ACHN (cell line): Measurements from ENCODE around the gene LANCL2.

ENCODE experiments used
- DNase-seq: peaks from one replicate; pipeline ENCODE4 v3.0.0-alpha.2; 2015
- in situ Hi-C: cut with HindIII; loops from 2 replicates; pipeline ENCODE4 v1.10.0; 2017; ENCODE audit warnings: low sequenced_read_pairs, low pct_ligation_motif_present, low pct_unique_long_range_greater_than_20kb

LANCL2 gene

GRCh38 chr7:55427342-55427741 is 62.2 kb downstream of the LANCL2 start:
- no peak for DNase-seq
- in situ Hi-C loops, result loop anchor here (10.0 kb wide), 1 partner anchor 143 kb away; no protein-coding TSS in a partner anchor

- DNase-seq, result no peak
- in situ Hi-C loops, result loop anchor here (10.0 kb wide), 1 partner anchor 143 kb away; no protein-coding TSS in a partner anchor
These were observed 62.7 kb downstream of the LANCL2 start for GRCh38 chr7:55427800-55428199.

- DNase-seq, result no peak
- in situ Hi-C loops, result loop anchor here (10.0 kb wide), 1 partner anchor 145 kb away; no protein-coding TSS in a partner anchor
These were observed 64.8 kb downstream of the LANCL2 start for GRCh38 chr7:55429835-55430499.

- in situ Hi-C loops, result no loop called here
- no peak for DNase-seq
These were observed 66.8 kb downstream of the LANCL2 start for GRCh38 chr7:55431898-55432297.

- in situ Hi-C loops, result no loop called here
- DNase-seq, result no peak
These were observed 67.4 kb downstream of the LANCL2 start for GRCh38 chr7:55432506-55432905.

- in situ Hi-C loops, result no loop called here
These were observed 68.0 kb downstream of the LANCL2 start for GRCh38 chr7:55432939-55433784.

GRCh38 chr7:55435466-55435865 is 70.3 kb downstream of the LANCL2 start:
- in situ Hi-C loops, result no loop called here
- no peak for DNase-seq

More at GRCh38 chr7:55432939-55433784, 68.0 kb downstream of the LANCL2 start:
- DNase-seq, result peak; percentile 64

- no peak for DNase-seq
These were observed 71.3 kb downstream of the LANCL2 start for GRCh38 chr7:55436457-55436856.

GRCh38 chr7:55437375-55437774 is 72.2 kb downstream of the LANCL2 start:
- in situ Hi-C loops, result no loop called here

More at GRCh38 chr7:55436457-55436856, 71.3 kb downstream of the LANCL2 start:
- in situ Hi-C loops, result no loop called here

GRCh38 chr7:55438085-55438756 is 73.1 kb downstream of the LANCL2 start:
- in situ Hi-C loops, result no loop called here

More at GRCh38 chr7:55437375-55437774, 72.2 kb downstream of the LANCL2 start:
- no peak for DNase-seq

GRCh38 chr7:55438757-55439525 is 73.8 kb downstream of the LANCL2 start:
- in situ Hi-C loops, result no loop called here
- no peak for DNase-seq

More at GRCh38 chr7:55438085-55438756, 73.1 kb downstream of the LANCL2 start:
- DNase-seq, result no peak

GRCh38 chr7:55439627-55440026 is 74.5 kb downstream of the LANCL2 start:
- in situ Hi-C loops, result no loop called here

GRCh38 chr7:55440040-55440690 is 75.0 kb downstream of the LANCL2 start:
- in situ Hi-C loops, result no loop called here
- no peak for DNase-seq

More at GRCh38 chr7:55439627-55440026, 74.5 kb downstream of the LANCL2 start:
- no peak for DNase-seq

GRCh38 chr7:55441002-55441401 is 75.9 kb downstream of the LANCL2 start:
- DNase-seq, result no peak
- in situ Hi-C loops, result no loop called here

- DNase-seq, result peak; percentile 16
- in situ Hi-C loops, result no loop called here
These were observed 76.8 kb downstream of the LANCL2 start for GRCh38 chr7:55441774-55442522.

- DNase-seq, result no peak
- in situ Hi-C loops, result no loop called here
These were observed 79.6 kb downstream of the LANCL2 start for GRCh38 chr7:55444786-55445185.

- in situ Hi-C loops, result no loop called here
- DNase-seq, result no peak
These were observed 83.4 kb downstream of the LANCL2 start for GRCh38 chr7:55448526-55448925.
